D721Med (cell line): ENCODE data around the gene TTI1.

Source experiments
- DNase-seq: peaks from one replicate; pipeline ENCODE4 v3.0.0; 2011; ENCODE audit warnings: low spot score; ENCODE audit not compliant: insufficient read length
- FAIRE-seq: peaks from 2 replicates; lab custom pipeline; 2011; peaks lifted over from hg19 to GRCh38; lab: Jason Lieb, UNC
- TF ChIP-seq, protein P1 (sequence below): IDR thresholded peaks from 2 replicates; pipeline ENCODE4 v1.5.1; 2012; ENCODE audit warnings: mild to moderate bottlenecking, control low read depth; ENCODE audit not compliant: insufficient read depth; ENCODE audit errors: missing control alignments

Gene TTI1

DNA sequence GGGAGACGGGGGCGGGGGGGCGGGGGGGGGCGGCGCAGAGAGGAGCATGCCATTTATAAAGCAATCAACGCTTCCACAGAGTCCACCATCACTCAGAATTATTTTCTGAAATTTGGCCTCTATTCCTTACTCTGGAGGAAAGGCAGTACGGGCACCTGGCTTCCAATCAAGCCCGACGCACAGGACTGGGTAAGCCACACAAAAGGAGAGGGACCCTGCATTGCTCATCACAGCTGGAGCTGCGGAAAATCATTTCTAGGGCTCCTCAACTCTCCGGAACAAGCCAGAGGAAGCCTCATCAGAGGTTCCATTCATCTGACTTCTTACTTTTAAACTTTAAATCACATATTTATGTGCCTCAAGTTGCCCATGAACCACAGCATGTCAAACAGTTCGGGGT lies 55.9 kb downstream of the TTI1 start:
- TF ChIP-seq, protein P1, sequence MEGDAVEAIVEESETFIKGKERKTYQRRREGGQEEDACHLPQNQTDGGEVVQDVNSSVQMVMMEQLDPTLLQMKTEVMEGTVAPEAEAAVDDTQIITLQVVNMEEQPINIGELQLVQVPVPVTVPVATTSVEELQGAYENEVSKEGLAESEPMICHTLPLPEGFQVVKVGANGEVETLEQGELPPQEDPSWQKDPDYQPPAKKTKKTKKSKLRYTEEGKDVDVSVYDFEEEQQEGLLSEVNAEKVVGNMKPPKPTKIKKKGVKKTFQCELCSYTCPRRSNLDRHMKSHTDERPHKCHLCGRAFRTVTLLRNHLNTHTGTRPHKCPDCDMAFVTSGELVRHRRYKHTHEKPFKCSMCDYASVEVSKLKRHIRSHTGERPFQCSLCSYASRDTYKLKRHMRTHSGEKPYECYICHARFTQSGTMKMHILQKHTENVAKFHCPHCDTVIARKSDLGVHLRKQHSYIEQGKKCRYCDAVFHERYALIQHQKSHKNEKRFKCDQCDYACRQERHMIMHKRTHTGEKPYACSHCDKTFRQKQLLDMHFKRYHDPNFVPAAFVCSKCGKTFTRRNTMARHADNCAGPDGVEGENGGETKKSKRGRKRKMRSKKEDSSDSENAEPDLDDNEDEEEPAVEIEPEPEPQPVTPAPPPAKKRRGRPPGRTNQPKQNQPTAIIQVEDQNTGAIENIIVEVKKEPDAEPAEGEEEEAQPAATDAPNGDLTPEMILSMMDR, result no peak
- no peak for FAIRE-seq

DNA sequence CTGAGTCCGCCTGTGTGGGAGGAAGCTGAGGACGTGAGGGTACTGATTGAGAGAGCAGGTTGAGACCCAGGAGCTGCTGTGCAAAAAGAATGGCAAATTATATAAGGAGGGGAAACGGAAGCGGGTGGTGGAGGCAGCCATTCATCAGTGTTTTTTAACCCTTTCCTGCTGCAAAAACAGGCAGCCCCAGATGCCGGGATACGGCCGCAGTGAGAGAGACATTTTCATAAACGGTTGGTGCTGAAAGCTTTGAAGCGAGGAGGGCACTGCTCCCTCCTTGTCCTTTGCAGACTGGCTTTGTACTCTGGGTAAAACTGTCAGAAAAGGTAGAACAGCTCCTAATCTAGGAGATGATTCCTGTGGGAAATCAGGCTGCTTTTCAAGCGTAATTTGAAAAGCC lies 56.4 kb downstream of the TTI1 start:
- TF ChIP-seq, protein P1, result no peak
- no peak for FAIRE-seq
- no peak for DNase-seq

More for the DNA sequence above, 55.9 kb downstream of the TTI1 start:
- no peak for DNase-seq

DNA sequence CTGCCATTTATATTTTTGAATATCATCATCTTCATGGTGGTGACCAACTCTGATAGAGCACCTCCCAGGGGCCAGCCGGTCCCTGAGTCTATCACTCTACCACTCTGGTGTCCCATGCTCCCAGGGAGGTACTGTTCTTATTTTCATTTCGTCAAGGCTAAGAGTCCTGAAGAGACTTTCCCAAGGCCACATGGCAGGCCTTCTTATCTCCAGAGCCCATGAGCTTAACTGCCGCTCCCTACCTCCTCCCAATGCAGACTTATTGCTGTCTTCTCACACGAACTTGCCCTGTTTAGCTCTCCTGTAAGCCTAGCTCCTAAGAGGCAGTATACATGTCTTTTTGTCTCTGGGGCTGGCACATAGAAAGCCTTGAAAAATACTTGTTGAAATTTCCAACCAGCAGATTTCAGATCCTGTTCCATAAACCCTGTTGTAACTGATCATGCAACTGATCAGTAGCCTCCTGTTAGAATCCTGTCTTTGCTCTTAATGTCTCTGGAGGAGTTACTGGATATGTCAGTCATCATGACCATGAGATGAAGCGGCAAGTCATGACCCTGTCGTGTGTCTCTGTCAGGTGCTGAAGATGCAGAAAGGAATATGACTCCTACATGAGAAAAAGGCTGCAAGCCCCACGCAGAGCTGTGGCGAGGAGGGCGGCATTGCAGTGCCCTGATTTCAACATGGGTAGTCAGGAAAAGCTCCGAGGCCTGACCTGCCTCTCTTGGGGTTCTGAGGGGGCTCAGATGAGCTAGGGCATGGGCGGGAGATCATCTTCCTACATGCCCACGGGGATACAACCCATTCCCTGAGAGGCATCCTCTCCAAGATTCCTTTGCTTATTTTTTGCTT lies 60.0 kb downstream of the TTI1 start:
- FAIRE-seq (no peak), DNase-seq (no peak)
- TF ChIP-seq, protein P1, result no peak

DNA sequence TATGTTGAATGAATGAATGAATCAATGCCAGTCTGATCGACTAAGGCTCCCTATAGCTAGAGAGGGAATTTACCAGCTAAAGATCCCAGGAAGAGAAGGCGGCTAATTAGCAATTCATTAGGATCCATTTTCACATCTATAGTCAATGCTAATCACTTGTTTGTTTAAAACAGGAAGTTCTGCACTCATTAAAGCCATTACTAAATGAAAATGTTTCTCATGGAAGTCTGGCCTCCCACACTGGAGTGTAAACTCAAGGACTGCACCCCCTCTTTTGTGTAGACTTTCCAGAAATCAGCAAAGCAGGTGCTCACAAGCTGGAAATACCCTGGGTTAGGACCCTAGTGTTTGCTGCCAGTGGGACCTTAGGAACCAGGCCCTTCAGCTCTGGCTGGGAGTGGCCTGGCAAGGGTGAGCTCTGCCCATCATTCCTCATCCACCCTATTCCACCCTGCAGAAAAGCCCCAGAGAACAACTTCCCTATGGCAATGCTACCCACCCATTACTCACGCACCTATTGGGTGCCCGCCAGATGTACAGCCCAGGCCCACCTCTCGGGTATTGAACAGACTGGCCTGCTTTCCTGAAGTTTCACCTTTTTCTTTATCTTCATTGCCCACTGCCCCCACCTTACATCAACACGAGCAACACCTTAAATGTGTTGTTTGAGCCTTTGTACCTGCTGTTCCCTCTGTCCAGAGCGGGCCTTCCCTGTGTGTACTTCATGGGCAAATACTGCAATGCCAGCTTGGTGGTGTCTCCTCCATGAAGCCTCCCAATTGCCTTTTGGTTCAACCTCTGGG lies 60.8 kb downstream of the TTI1 start:
- no peak for FAIRE-seq

GRCh38 chr20:37971561-37972127 lies 61.6 kb downstream of the TTI1 start:
- FAIRE-seq (no peak), DNase-seq (no peak)
- TF ChIP-seq, protein P1, result no peak

More for the DNA sequence above, 60.8 kb downstream of the TTI1 start:
- DNase-seq, result no peak
- TF ChIP-seq, protein P1, result no peak

DNA sequence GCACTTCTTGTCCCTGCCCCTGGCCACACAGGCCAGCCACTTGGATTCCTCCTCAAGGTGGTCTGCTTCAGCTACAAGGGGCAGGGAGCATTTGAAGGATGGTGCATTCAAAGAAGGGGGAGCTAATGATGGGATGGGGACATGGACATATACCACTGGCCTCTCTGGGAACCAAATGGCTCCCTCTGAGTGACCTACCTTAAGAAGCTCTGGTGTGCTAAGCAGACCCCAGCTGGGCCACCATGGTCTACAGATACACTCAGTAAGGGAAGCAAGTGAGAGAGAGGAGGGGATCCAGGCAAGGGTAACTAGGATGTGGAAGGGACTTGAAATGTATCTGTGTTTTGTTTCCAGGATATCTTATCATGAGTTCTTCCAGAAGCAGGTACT lies 62.4 kb downstream of the TTI1 start:
- TF ChIP-seq, protein P1, result no peak
- FAIRE-seq, result no peak

More for the DNA sequence above, 62.4 kb downstream of the TTI1 start:
- no peak for DNase-seq
